Esophagus mucosa (tissue), 1 donor: Measurements from ENCODE around the gene KRT16. TPM values are rescaled to one million over a fixed set of nuclear protein-coding genes. Genes with fewer than 3 reads are reported as not detected.

Source experiments
- ATAC-seq: fragments of 200-7000 bp; cut with Tn5 transposase; one replicate; pipeline ENCODE4 v1.9.1; 2020
- total RNA-seq: library from RNA; stranded (reverse); gene quantifications from one replicate; pipeline ENCODE4 v1.2.4, GENCODE V29; 2023
- donor health status: DM: yes; HTN: yes; CAD: no.

The KRT16 gene
- 2,310 TPM for total RNA-seq

- peak; percentile 84 for ATAC-seq
Observed at GRCh38 chr17:41612376-41613160, at the start of gene KRT16. Gene KRT16 (minus strand): TSS chr17:41612767. CDS start chr17:41612688, 79 bp downstream.

- ATAC-seq: no peak
Observed at GRCh38 chr17:41660221-41660711, 47.7 kb upstream of the KRT16 start.

- ATAC-seq: no peak
Observed at GRCh38 chr17:41659427-41660212, 47.1 kb upstream of the KRT16 start.

- ATAC-seq: no peak
Observed at GRCh38 chr17:41658846-41659245, 46.3 kb upstream of the KRT16 start.

GRCh38 chr17:41657936-41658335, 45.4 kb upstream of the KRT16 start:
- ATAC-seq: no peak

- no peak for ATAC-seq
Observed at GRCh38 chr17:41657176-41657754, 44.7 kb upstream of the KRT16 start.

GRCh38 chr17:41656249-41657023, 43.9 kb upstream of the KRT16 start:
- no peak for ATAC-seq

GRCh38 chr17:41655611-41656111, 43.1 kb upstream of the KRT16 start:
- peak; percentile 70 for ATAC-seq

GRCh38 chr17:41654678-41655607, 42.4 kb upstream of the KRT16 start:
- ATAC-seq: no peak

GRCh38 chr17:41653892-41654677, 41.5 kb upstream of the KRT16 start:
- peak; percentile 76 for ATAC-seq

GRCh38 chr17:41653421-41653820, 40.9 kb upstream of the KRT16 start:
- no peak for ATAC-seq

- no peak for ATAC-seq
Observed at GRCh38 chr17:41652461-41652970, 39.9 kb upstream of the KRT16 start.

- ATAC-seq: peak; percentile 58
Observed at GRCh38 chr17:41651625-41652460, 39.3 kb upstream of the KRT16 start.

- ATAC-seq: no peak
Observed at GRCh38 chr17:41650794-41651624, 38.4 kb upstream of the KRT16 start.

- ATAC-seq: no peak
Observed at GRCh38 chr17:41649923-41650519, 37.5 kb upstream of the KRT16 start.

GRCh38 chr17:41648411-41649195, 36.0 kb upstream of the KRT16 start:
- ATAC-seq: peak; percentile 66

- peak; percentile 56 for ATAC-seq
Observed at GRCh38 chr17:41647940-41648410, 35.4 kb upstream of the KRT16 start.
